ENCODE measurements around the gene EXOC2.

Gene EXOC2

GRCh38 chr6:707576-708236 is 14.8 kb upstream of the EXOC2 start:
- Histone ChIP-seq H3K79me2 (ENCODE audit: insufficient read depth, low read length) (no peaks in the 10 kb centered on the region), H4K20me1 (ENCODE audit: insufficient read depth, low read length) (no peaks in the 10 kb centered on the region), H3K27me3 (ENCODE audit: insufficient read depth, low read length) (no peaks in the 10 kb centered on the region), H3K4me3 (ENCODE audit: low read depth, low read length, poor library complexity, severe bottlenecking) (no peak overlapping the region), H3K36me3 (ENCODE audit: insufficient read depth, low read length) (no peaks in the 10 kb centered on the region), H3F3A (ENCODE audit: insufficient read depth, low read length) (no peaks in the 10 kb centered on the region), H3K9me2 (ENCODE audit: low read depth, low read length) (no peaks in the 10 kb centered on the region), H3K4me2 (ENCODE audit: low read length) (no peak overlapping the region), H3K4me1 (ENCODE audit: insufficient read depth, low read length, severe bottlenecking) (peaks cover 15% of the 10 kb centered on the region), H3K9ac (ENCODE audit: low read length) (no peak overlapping the region), H3K27ac (ENCODE audit: low read depth, low read length, poor library complexity, severe bottlenecking) (no peak overlapping the region), H3K9me3 (ENCODE audit: low read length) (no peaks in the 10 kb centered on the region), H2AFZ (ENCODE audit: low read length) (no peak overlapping the region)
- TF ChIP-seq CTCF (IDR thresholded peaks at IDR 0.05; ENCODE audit: low read length), result no peak

- H4K20me1 ChIP-seq (ENCODE audit: insufficient read depth, low read length), result no peaks in the 10 kb centered on the region
- H3F3A ChIP-seq (ENCODE audit: insufficient read depth, low read length), result no peaks in the 10 kb centered on the region
- no peaks in the 10 kb centered on the region for H3K27me3 ChIP-seq (ENCODE audit: insufficient read depth, low read length)
- TF ChIP-seq CTCF (IDR thresholded peaks at IDR 0.05; ENCODE audit: low read length), result no peak
- no peak for TF ChIP-seq EZH2 (IDR thresholded peaks at IDR 0.05; ENCODE audit: borderline replicate concordance, low read length)
- no peak overlapping the region for H3K9ac ChIP-seq (ENCODE audit: low read length)
- H3K9me2 ChIP-seq (ENCODE audit: low read depth, low read length), result no peaks in the 10 kb centered on the region
- no peaks in the 10 kb centered on the region for H3K79me2 ChIP-seq (ENCODE audit: insufficient read depth, low read length)
- no peak overlapping the region for H3K4me3 ChIP-seq (ENCODE audit: low read depth, low read length, poor library complexity, severe bottlenecking)
- H3K27ac ChIP-seq (ENCODE audit: low read depth, low read length, poor library complexity, severe bottlenecking), result no peak overlapping the region
- H3K9me3 ChIP-seq (ENCODE audit: low read length), result no peaks in the 10 kb centered on the region
- no peak overlapping the region for H3K4me2 ChIP-seq (ENCODE audit: low read length)
- no peak overlapping the region for H2AFZ ChIP-seq (ENCODE audit: low read length)
- no peaks in the 10 kb centered on the region for H3K36me3 ChIP-seq (ENCODE audit: insufficient read depth, low read length)
- H3K4me1 ChIP-seq (ENCODE audit: insufficient read depth, low read length, severe bottlenecking), result peaks cover 15% of the 10 kb centered on the region
Observed at GRCh38 chr6:706819-707381, 14.0 kb upstream of the EXOC2 start.

GRCh38 chr6:706146-706545 is 13.2 kb upstream of the EXOC2 start:
- Histone ChIP-seq H3K27ac (ENCODE audit: low read depth, low read length, poor library complexity, severe bottlenecking) (no peak overlapping the region), H3K4me3 (ENCODE audit: low read depth, low read length, poor library complexity, severe bottlenecking) (no peak overlapping the region), H3K9me3 (ENCODE audit: low read length) (no peaks in the 10 kb centered on the region), H3K9me2 (ENCODE audit: low read depth, low read length) (no peaks in the 10 kb centered on the region), H3K36me3 (ENCODE audit: insufficient read depth, low read length) (no peaks in the 10 kb centered on the region), H3F3A (ENCODE audit: insufficient read depth, low read length) (no peaks in the 10 kb centered on the region), H3K4me2 (ENCODE audit: low read length) (no peak overlapping the region), H3K27me3 (ENCODE audit: insufficient read depth, low read length) (no peaks in the 10 kb centered on the region), H2AFZ (ENCODE audit: low read length) (no peak overlapping the region), H3K9ac (ENCODE audit: low read length) (no peak overlapping the region), H3K79me2 (ENCODE audit: insufficient read depth, low read length) (no peaks in the 10 kb centered on the region), H3K4me1 (ENCODE audit: insufficient read depth, low read length, severe bottlenecking) (peaks cover 9% of the 10 kb centered on the region), H4K20me1 (ENCODE audit: insufficient read depth, low read length) (no peaks in the 10 kb centered on the region)
- TF ChIP-seq EZH2 (IDR thresholded peaks at IDR 0.05; ENCODE audit: borderline replicate concordance, low read length) (no peak), CTCF (IDR thresholded peaks at IDR 0.05; ENCODE audit: low read length) (no peak)

Measured in OCI-LY1 (cell line).